Activated T-helper 17 cell treated with anti-CD3 and anti-CD28 coated beads, Interleukin-2, amount 50 U/mL, for 72 hours (primary cell): ENCODE measurements around the gene XXYLT1. TPM values are rescaled to one million over a fixed set of nuclear protein-coding genes. Genes with fewer than 3 reads are reported as not detected.

ENCODE experiments used
- ATAC-seq: fragments of 150-1000 bp; cut with Tn5 transposase; replicated peaks from 2 replicates; pipeline ENCODE4 v1.10.0; 2021; ENCODE audit warnings: mild to moderate bottlenecking, moderate library complexity
- H3K27ac Mint-ChIP-seq: one replicate; pipeline ENCODE4 v1.8.0; 2022; ENCODE audit warnings: mixed read lengths
- H3K27me3 Mint-ChIP-seq: one replicate; pipeline ENCODE4 v1.8.0; 2022; ENCODE audit warnings: mixed read lengths
- H3K36me3 Mint-ChIP-seq: one replicate; pipeline ENCODE4 v1.8.0; 2022; ENCODE audit warnings: low read depth, mild to moderate bottlenecking, mixed read lengths
- H3K4me1 Mint-ChIP-seq: one replicate; pipeline ENCODE4 v1.8.0; 2022; ENCODE audit warnings: mixed read lengths
- H3K4me3 Mint-ChIP-seq: one replicate; pipeline ENCODE4 v1.8.0; 2022; ENCODE audit warnings: mild to moderate bottlenecking, mixed read lengths
- H3K9me3 Mint-ChIP-seq: one replicate; pipeline ENCODE4 v1.8.0; 2022; ENCODE audit warnings: mixed read lengths
- total RNA-seq, 2 donors: library from RNA; stranded (reverse); gene quantifications; one replicate each; pipeline ENCODE4 v1.2.3, GENCODE V29; 2022

Gene XXYLT1
- total RNA-seq, 2 donors from 2014 or later: 7.0 to 7.4 TPM

GRCh38 chr3:195249858-195250464 lies 21.0 kb downstream of the XXYLT1 start:
- Mint-ChIP-seq H3K36me3 (peaks cover 7% of the 10 kb centered on the region), H3K27me3 (no peaks in the 10 kb centered on the region), H3K4me3 (peak overlapping the region; percentile 12), H3K27ac (peak overlapping the region; percentile 66), H3K9me3 (no peaks in the 10 kb centered on the region), H3K4me1 (peaks cover 16% of the 10 kb centered on the region)
- ATAC-seq: no peak

- no peak overlapping the region for H3K4me3 Mint-ChIP-seq
- no peaks in the 10 kb centered on the region for H3K27me3 Mint-ChIP-seq
- peak overlapping the region; percentile 66 for H3K27ac Mint-ChIP-seq
- no peak for ATAC-seq
- no peaks in the 10 kb centered on the region for H3K9me3 Mint-ChIP-seq
- H3K36me3 Mint-ChIP-seq: peaks cover 7% of the 10 kb centered on the region
- peaks cover 16% of the 10 kb centered on the region for H3K4me1 Mint-ChIP-seq
Measured at GRCh38 chr3:195249057-195249770, 21.7 kb downstream of the XXYLT1 start.

DNA sequence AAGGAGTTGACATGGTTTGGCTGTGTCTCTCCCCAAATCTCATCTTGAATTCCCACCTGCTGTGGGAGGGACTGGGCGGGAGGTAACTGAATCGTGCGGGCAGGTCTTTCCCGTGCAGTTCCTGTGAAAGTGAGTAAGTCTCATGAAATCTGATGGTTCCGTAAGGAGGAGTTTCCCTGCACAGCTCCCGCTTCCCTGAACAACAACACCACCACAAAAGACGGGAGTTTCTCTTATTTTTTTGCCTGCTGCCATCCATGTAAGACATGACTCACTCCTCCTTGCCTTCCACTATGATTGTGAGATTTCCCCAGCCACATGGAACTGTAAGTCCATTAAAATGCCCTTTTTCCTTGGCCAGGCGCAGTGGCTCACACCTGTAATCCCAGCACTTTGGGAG lies 22.7 kb downstream of the XXYLT1 start:
- H3K4me3 Mint-ChIP-seq: no peak overlapping the region
- H3K36me3 Mint-ChIP-seq: peaks cover 7% of the 10 kb centered on the region
- peaks cover 16% of the 10 kb centered on the region for H3K4me1 Mint-ChIP-seq
- H3K9me3 Mint-ChIP-seq: no peaks in the 10 kb centered on the region
- H3K27me3 Mint-ChIP-seq: no peaks in the 10 kb centered on the region
- H3K27ac Mint-ChIP-seq: no peak overlapping the region
- ATAC-seq: no peak

DNA sequence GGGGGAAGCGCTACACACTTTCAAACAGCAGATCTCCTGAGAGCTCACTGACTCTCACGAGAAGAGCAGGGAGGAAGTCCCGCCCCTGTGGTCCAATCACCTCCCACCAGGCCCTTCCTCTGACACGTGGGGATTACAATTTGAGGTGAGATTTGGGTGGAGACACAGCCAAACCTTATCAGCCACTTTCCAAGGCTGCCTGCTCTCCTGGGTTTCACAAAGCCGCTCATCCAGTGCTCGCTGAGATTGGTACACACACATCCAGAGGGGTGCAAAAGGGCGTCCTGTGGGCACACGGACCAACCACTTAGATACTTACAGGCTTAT lies 23.1 kb downstream of the XXYLT1 start:
- no peak for ATAC-seq
- Mint-ChIP-seq H3K9me3 (no peaks in the 10 kb centered on the region), H3K4me1 (peaks cover 16% of the 10 kb centered on the region), H3K27me3 (no peaks in the 10 kb centered on the region), H3K36me3 (peaks cover 7% of the 10 kb centered on the region), H3K4me3 (no peak overlapping the region), H3K27ac (no peak overlapping the region)

DNA sequence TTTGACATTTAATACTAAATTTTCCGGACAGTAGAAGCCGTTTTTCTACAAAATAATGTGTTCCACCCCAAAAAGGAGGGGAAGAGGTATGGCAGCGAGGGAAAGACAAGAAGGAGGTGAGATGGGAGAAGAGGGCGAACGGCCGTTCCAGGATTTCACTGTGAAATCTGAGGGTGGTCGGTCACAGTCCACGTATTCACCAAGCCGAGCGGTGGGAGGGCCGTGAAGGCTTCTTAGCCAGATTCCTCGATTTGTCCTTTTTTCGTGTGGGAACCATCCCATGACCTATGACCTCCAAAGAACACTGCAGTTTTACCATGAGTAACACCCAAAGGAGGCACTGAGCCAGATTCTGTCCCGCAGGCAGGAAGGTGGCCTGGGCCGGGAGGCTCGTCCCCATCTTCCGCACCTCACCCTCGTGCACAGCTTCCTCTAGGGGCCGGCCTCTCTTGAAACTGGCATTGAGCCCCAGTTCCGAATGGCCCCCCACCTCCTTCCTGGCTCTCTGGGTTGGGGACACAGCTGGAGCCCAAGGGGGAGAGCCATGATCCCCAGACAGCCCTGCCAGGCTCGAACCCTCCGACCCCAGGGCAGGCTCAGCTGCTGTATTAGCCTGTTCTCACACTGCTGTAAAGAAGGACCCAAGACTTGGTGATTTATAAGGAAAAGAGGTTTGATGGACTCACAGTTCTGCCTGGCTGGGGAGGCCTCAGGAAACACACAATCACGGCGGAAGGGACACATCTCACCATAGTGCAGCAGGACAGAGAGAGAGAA lies 23.7 kb downstream of the XXYLT1 start:
- Mint-ChIP-seq H3K27ac (no peak overlapping the region), H3K27me3 (no peaks in the 10 kb centered on the region), H3K9me3 (no peaks in the 10 kb centered on the region), H3K36me3 (peaks cover 7% of the 10 kb centered on the region), H3K4me1 (peaks cover 16% of the 10 kb centered on the region), H3K4me3 (no peak overlapping the region)
- no peak for ATAC-seq

DNA sequence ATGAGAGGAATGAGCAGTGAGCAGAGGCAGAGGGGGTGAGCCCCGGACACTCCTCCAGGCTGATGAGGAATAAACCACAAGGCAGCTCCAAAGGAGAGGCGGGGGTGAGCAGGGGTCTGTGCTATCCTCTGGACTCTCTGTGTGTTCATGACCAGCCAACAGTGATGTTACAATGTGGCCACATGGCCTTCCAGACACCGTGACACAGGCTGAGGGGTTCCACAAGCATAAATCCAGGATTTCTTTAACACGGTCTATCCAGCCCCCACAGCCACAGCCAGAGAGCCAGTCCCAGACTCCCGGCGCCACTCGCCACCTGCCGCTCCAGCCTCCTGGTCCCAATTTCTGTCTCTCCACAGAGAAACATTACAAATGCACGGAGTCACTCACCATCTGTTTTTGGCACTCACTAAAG lies 24.4 kb downstream of the XXYLT1 start:
- ATAC-seq: no peak
- H3K4me1 Mint-ChIP-seq: peaks cover 13% of the 10 kb centered on the region
- no peaks in the 10 kb centered on the region for H3K27me3 Mint-ChIP-seq
- no peak overlapping the region for H3K4me3 Mint-ChIP-seq
- no peaks in the 10 kb centered on the region for H3K9me3 Mint-ChIP-seq
- peak overlapping the region; percentile 12 for H3K27ac Mint-ChIP-seq
- peaks cover 7% of the 10 kb centered on the region for H3K36me3 Mint-ChIP-seq

DNA sequence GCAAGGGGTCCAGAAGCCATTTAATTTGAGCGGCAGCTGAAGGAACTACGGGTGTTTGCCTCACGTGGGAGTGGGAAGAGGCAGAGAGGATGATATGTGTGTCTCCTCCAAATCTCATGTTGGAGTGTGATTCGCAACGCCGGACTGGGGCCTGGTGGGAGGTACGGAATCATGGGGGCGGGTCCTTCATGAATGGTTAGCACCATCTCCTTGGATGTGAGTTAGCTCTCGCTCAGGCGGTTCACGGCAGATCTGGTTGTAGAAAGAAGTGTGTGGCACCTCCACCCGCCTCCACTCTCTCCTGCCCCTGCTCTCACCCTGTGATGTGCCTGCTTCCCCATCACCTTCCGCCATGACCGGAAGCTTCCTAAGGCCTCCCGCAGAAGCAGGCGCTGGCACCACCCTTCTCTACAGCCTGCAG lies 25.4 kb downstream of the XXYLT1 start:
- Mint-ChIP-seq H3K27ac (peak overlapping the region; percentile 12), H3K9me3 (no peaks in the 10 kb centered on the region), H3K4me1 (peaks cover 9% of the 10 kb centered on the region), H3K36me3 (peaks cover 7% of the 10 kb centered on the region), H3K4me3 (no peak overlapping the region), H3K27me3 (no peaks in the 10 kb centered on the region)
- no peak for ATAC-seq

- ATAC-seq: no peak
- Mint-ChIP-seq H3K4me3 (no peak overlapping the region), H3K36me3 (peaks cover 7% of the 10 kb centered on the region), H3K9me3 (no peaks in the 10 kb centered on the region), H3K27me3 (no peaks in the 10 kb centered on the region), H3K27ac (no peak overlapping the region), H3K4me1 (no peaks in the 10 kb centered on the region)
Measured at GRCh38 chr3:195241592-195242355, 29.2 kb downstream of the XXYLT1 start.

DNA sequence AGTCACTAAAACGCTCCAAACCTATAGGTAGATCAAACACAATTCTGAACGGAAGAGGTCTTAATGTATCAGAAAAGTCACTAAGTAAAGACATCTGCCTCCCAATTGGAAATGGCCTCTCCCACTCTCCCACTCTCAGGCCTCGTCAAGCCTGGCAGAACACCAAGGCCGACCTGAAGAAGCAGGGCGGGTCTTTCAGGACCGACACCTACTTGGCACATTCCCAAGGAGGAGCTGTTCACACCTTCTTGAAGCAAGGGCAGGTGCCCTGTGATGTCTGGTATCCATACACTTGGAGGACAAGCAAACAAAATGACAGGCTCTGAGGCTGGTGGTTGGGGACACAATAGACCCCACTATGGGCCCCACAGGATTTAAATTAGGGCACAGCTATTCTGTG lies 30.0 kb downstream of the XXYLT1 start:
- no peak for ATAC-seq
- Mint-ChIP-seq H3K4me1 (no peaks in the 10 kb centered on the region), H3K27ac (no peak overlapping the region), H3K4me3 (no peak overlapping the region), H3K27me3 (no peaks in the 10 kb centered on the region), H3K9me3 (no peaks in the 10 kb centered on the region), H3K36me3 (peaks cover 5% of the 10 kb centered on the region)

DNA sequence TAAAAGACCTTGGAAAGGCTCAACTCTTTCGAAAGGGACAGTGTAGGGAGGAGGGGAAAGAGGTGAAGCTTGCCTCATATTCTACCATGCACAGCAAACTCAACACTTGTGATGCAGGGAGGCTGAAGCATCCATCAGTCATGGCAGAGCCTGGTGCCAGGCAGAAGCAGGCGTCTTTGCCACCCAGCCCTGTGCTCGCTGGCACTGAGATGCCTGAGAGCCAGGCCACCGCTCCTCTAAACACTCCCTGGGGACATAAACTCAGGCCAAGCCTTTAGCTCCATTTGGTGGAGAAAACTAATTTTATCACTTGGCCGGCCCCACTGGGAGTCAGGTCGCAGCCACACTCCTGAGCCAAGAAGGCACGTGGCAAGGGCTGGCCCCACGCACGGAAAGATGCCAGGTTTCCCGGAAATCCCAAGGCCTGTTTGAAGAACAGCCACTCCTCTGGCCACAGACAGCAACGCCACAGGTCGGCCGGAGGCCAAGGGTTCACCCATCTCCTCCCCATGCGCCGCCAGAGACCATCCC lies 30.7 kb downstream of the XXYLT1 start:
- Mint-ChIP-seq H3K9me3 (no peaks in the 10 kb centered on the region), H3K4me1 (no peaks in the 10 kb centered on the region), H3K36me3 (no peaks in the 10 kb centered on the region), H3K27me3 (no peaks in the 10 kb centered on the region), H3K4me3 (no peak overlapping the region), H3K27ac (no peak overlapping the region)
- no peak for ATAC-seq

DNA sequence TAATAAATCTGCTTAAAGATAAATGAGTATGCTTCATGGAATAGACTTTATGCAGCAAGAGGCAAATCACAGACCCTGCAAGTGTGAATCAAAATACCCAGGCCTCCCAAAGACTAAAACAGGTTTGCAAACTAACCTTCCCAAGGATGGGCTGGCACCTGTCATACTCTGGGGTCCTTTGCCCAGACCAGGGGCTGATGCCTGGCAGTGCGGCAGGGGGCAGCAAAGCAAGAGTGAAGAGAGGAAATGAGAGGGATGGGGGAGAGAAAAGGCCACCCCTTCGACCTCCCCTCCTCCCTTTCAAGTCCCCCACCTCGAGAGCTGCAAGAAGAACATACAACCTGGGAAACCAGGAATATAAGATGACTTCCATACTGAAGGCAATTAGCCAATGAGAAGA lies 31.8 kb downstream of the XXYLT1 start:
- Mint-ChIP-seq H3K27me3 (no peaks in the 10 kb centered on the region), H3K36me3 (no peaks in the 10 kb centered on the region), H3K4me1 (no peaks in the 10 kb centered on the region), H3K4me3 (no peak overlapping the region), H3K9me3 (no peaks in the 10 kb centered on the region), H3K27ac (no peak overlapping the region)
- ATAC-seq: no peak

GRCh38 chr3:195238586-195239118 lies 32.3 kb downstream of the XXYLT1 start:
- Mint-ChIP-seq H3K4me1 (no peaks in the 10 kb centered on the region), H3K27ac (peak overlapping the region; percentile 2), H3K4me3 (no peak overlapping the region), H3K27me3 (no peaks in the 10 kb centered on the region), H3K9me3 (no peaks in the 10 kb centered on the region), H3K36me3 (no peaks in the 10 kb centered on the region)
- no peak for ATAC-seq

DNA sequence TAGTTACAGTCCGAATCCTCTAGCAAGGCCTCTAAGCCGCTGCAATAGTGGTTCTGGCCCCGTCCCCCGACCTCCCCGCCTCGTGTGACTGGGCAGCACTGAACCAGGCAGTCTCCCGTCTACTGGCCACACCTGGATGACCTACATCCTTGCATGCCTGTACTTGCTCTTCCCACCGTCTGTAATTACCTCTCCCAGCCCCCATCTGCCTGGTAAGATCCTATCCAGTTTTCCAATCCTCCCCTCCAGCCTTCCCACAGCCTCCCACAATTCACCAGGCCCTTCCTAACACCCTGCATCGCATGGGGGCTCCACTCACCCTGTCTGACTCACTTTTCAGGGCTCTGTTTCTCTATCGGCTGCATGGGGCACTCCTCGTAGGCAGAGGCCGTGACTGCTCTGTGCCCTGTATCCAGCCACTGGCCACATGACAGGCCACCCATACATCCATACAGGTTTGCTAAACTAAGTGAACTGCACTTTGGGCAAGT lies 32.8 kb downstream of the XXYLT1 start:
- H3K27me3 Mint-ChIP-seq: no peaks in the 10 kb centered on the region
- no peaks in the 10 kb centered on the region for H3K9me3 Mint-ChIP-seq
- H3K36me3 Mint-ChIP-seq: no peaks in the 10 kb centered on the region
- H3K27ac Mint-ChIP-seq: peak overlapping the region; percentile 2
- ATAC-seq: no peak
- H3K4me3 Mint-ChIP-seq: no peak overlapping the region
- H3K4me1 Mint-ChIP-seq: no peaks in the 10 kb centered on the region
